Activated T-helper 1 cell treated with anti-CD3 and anti-CD28 coated beads, Interleukin-12 subunit alpha, Interleukin-12 subunit beta, Interleukin-2, Interleukin-4 antibody, amounts not matched to agents 30 ng/mL and 10 ng/mL and 1 ng/mL, durations not matched to agents 14 hours and 24 hours and 36 hours (primary cell): ENCODE results near the gene WDR20. TPM values are rescaled to one million over a fixed set of nuclear protein-coding genes. Genes with fewer than 3 reads are reported as not detected.
"Not testable (repeated sequence)": the region's sequence is repeated elsewhere in the genome, so short reads cannot be mapped to it uniquely, and the experiment has no call there.

ENCODE experiments used
- DNase-seq: peaks from one replicate; pipeline ENCODE4 v3.0.0; 2021; ENCODE audit warnings: low spot score
- H3K27ac Mint-ChIP-seq: one replicate; pipeline ENCODE4 v1.8.0; 2021; ENCODE audit warnings: mild to moderate bottlenecking, mixed read lengths
- H3K27me3 Mint-ChIP-seq: one replicate; pipeline ENCODE4 v1.8.0; 2022; ENCODE audit warnings: mild to moderate bottlenecking, moderate library complexity, mixed read lengths; ENCODE audit not compliant: insufficient read depth
- H3K36me3 Mint-ChIP-seq: one replicate; pipeline ENCODE4 v1.8.0; 2021; ENCODE audit warnings: low read depth, mixed read lengths
- H3K4me1 Mint-ChIP-seq: one replicate; pipeline ENCODE4 v1.8.0; 2021; ENCODE audit warnings: low read depth, mixed read lengths
- H3K4me3 Mint-ChIP-seq: one replicate; pipeline ENCODE4 v1.8.0; 2021; ENCODE audit warnings: mild to moderate bottlenecking, moderate library complexity, mixed read lengths
- H3K9me3 Mint-ChIP-seq: one replicate; pipeline ENCODE4 v1.8.0; 2021; ENCODE audit warnings: mixed read lengths
- intact Hi-C: fragments of 100-400 bp; cut with micrococcal nuclease; formaldehyde crosslinking; loops from one replicate; pipeline ENCODE4 v1.15.1; 2024
- total RNA-seq: library from RNA; stranded (reverse); gene quantifications from 2 replicates; pipeline ENCODE4 v1.2.3, GENCODE V29; 2022

The WDR20 gene
- total RNA-seq, 1 donor from 2014 or later, result 33.9 TPM

GRCh38 chr14:102231476-102232347 lies 92.0 kb downstream of the WDR20 start:
- intact Hi-C loops, result no loop called here
- Mint-ChIP-seq H3K9me3 (no peaks in the 10 kb centered on the region), H3K4me3 (no peak overlapping the region), H3K27me3 (no peaks in the 10 kb centered on the region), H3K4me1 (no peaks in the 10 kb centered on the region), H3K36me3 (no peaks in the 10 kb centered on the region), H3K27ac (no peak overlapping the region)
- no peak for DNase-seq

GRCh38 chr14:102232348-102232625 lies 92.6 kb downstream of the WDR20 start:
- Mint-ChIP-seq H3K36me3 (no peaks in the 10 kb centered on the region), H3K27ac (no peak overlapping the region), H3K4me3 (no peak overlapping the region), H3K9me3 (no peaks in the 10 kb centered on the region), H3K27me3 (no peaks in the 10 kb centered on the region), H3K4me1 (no peaks in the 10 kb centered on the region)
- DNase-seq, result no peak
- intact Hi-C loops, result no loop called here

GRCh38 chr14:102233081-102233480 lies 93.4 kb downstream of the WDR20 start:
- H3K4me3 Mint-ChIP-seq, result no peak overlapping the region
- no peaks in the 10 kb centered on the region for H3K9me3 Mint-ChIP-seq
- H3K27me3 Mint-ChIP-seq, result no peaks in the 10 kb centered on the region
- no peak overlapping the region for H3K27ac Mint-ChIP-seq
- H3K4me1 Mint-ChIP-seq, result no peaks in the 10 kb centered on the region
- no peak for DNase-seq
- H3K36me3 Mint-ChIP-seq, result no peaks in the 10 kb centered on the region
- intact Hi-C loops, result no loop called here

- intact Hi-C loops, result loop anchor here (1.0 to 2.0 kb wide), 3 partner anchors 80 to 282 kb away; partner anchors contain the start of gene ANKRD9
- no peak for DNase-seq
- no peak overlapping the region for H3K4me3 Mint-ChIP-seq
- no peaks in the 10 kb centered on the region for H3K27me3 Mint-ChIP-seq
- no peaks in the 10 kb centered on the region for H3K9me3 Mint-ChIP-seq
- H3K27ac Mint-ChIP-seq, result no peak overlapping the region
- no peaks in the 10 kb centered on the region for H3K4me1 Mint-ChIP-seq
- no peaks in the 10 kb centered on the region for H3K36me3 Mint-ChIP-seq
Observed at GRCh38 chr14:102234331-102235264, 94.9 kb downstream of the WDR20 start.

- H3K4me3 Mint-ChIP-seq, result no peak overlapping the region
Observed at GRCh38 chr14:102235275-102235897, 95.7 kb downstream of the WDR20 start.

GRCh38 chr14:102236026-102236425 lies 96.3 kb downstream of the WDR20 start:
- Mint-ChIP-seq H3K4me1 (no peaks in the 10 kb centered on the region), H3K36me3 (no peaks in the 10 kb centered on the region), H3K9me3 (no peaks in the 10 kb centered on the region), H3K27me3 (no peaks in the 10 kb centered on the region), H3K4me3 (no peak overlapping the region), H3K27ac (no peak overlapping the region)
- intact Hi-C loops, result no loop called here
- DNase-seq, result no peak

More at GRCh38 chr14:102235275-102235897, 95.7 kb downstream of the WDR20 start:
- Mint-ChIP-seq H3K27ac (no peak overlapping the region), H3K36me3 (no peaks in the 10 kb centered on the region), H3K27me3 (no peaks in the 10 kb centered on the region), H3K4me1 (no peaks in the 10 kb centered on the region), H3K9me3 (no peaks in the 10 kb centered on the region)
- DNase-seq, result peak; percentile 68
- intact Hi-C loops, result loop anchor here (1.0 to 2.0 kb wide), 3 partner anchors 79 to 281 kb away; partner anchors contain the start of gene ANKRD9

GRCh38 chr14:102238131-102238530 lies 98.4 kb downstream of the WDR20 start:
- intact Hi-C loops, result no loop called here
- no peak overlapping the region for H3K27ac Mint-ChIP-seq
- no peak overlapping the region for H3K4me3 Mint-ChIP-seq
- H3K27me3 Mint-ChIP-seq, result no peaks in the 10 kb centered on the region
- no peak for DNase-seq
- H3K36me3 Mint-ChIP-seq, result no peaks in the 10 kb centered on the region
- H3K9me3 Mint-ChIP-seq, result no peaks in the 10 kb centered on the region
- no peaks in the 10 kb centered on the region for H3K4me1 Mint-ChIP-seq

GRCh38 chr14:102238766-102239165 lies 99.1 kb downstream of the WDR20 start:
- intact Hi-C loops, result no loop called here
- Mint-ChIP-seq H3K36me3 (no peaks in the 10 kb centered on the region), H3K4me3 (no peak overlapping the region), H3K27me3 (no peaks in the 10 kb centered on the region), H3K9me3 (no peaks in the 10 kb centered on the region), H3K27ac (no peak overlapping the region), H3K4me1 (no peaks in the 10 kb centered on the region)
- no peak for DNase-seq

GRCh38 chr14:102239231-102239630 lies 99.5 kb downstream of the WDR20 start:
- intact Hi-C loops, result no loop called here
- Mint-ChIP-seq H3K36me3 (no peaks in the 10 kb centered on the region), H3K4me3 (no peak overlapping the region), H3K4me1 (no peaks in the 10 kb centered on the region), H3K9me3 (no peaks in the 10 kb centered on the region), H3K27me3 (no peaks in the 10 kb centered on the region), H3K27ac (no peak overlapping the region)
- no peak for DNase-seq

GRCh38 chr14:102240481-102240880 lies 100.8 kb downstream of the WDR20 start:
- H3K27me3 Mint-ChIP-seq, H3K36me3 Mint-ChIP-seq, H3K4me3 Mint-ChIP-seq, H3K27ac Mint-ChIP-seq, H3K9me3 Mint-ChIP-seq, intact Hi-C loops, H3K4me1 Mint-ChIP-seq, DNase-seq: not testable (repeated sequence)

GRCh38 chr14:102241147-102241546 lies 101.5 kb downstream of the WDR20 start:
- intact Hi-C loops, result no loop called here
- H3K27me3 Mint-ChIP-seq, result no peaks in the 10 kb centered on the region
- no peaks in the 10 kb centered on the region for H3K9me3 Mint-ChIP-seq
- no peaks in the 10 kb centered on the region for H3K4me1 Mint-ChIP-seq
- H3K36me3 Mint-ChIP-seq, result no peaks in the 10 kb centered on the region
- H3K27ac Mint-ChIP-seq, result no peak overlapping the region
- no peak for DNase-seq
- H3K4me3 Mint-ChIP-seq, result no peak overlapping the region

GRCh38 chr14:102243795-102244194 lies 104.1 kb downstream of the WDR20 start:
- intact Hi-C loops, H3K27ac Mint-ChIP-seq, DNase-seq, H3K4me1 Mint-ChIP-seq, H3K4me3 Mint-ChIP-seq, H3K27me3 Mint-ChIP-seq, H3K9me3 Mint-ChIP-seq, H3K36me3 Mint-ChIP-seq: not testable (repeated sequence)

- no peaks in the 10 kb centered on the region for H3K27me3 Mint-ChIP-seq
- H3K4me3 Mint-ChIP-seq, result no peak overlapping the region
- H3K4me1 Mint-ChIP-seq, result no peaks in the 10 kb centered on the region
- no peak overlapping the region for H3K27ac Mint-ChIP-seq
- no peaks in the 10 kb centered on the region for H3K36me3 Mint-ChIP-seq
- intact Hi-C loops, result no loop called here
- no peak for DNase-seq
- H3K9me3 Mint-ChIP-seq, result no peaks in the 10 kb centered on the region
Observed at GRCh38 chr14:102246071-102246470, 106.4 kb downstream of the WDR20 start.
